Astrocyte of the cerebellum (primary cell): Measurements from ENCODE around the gene GPR18.
"Not testable (repeated sequence)": the region's sequence is repeated elsewhere in the genome, so short reads cannot be mapped to it uniquely, and the experiment has no call there.

Experiments used
- DNase-seq: peaks from one replicate; pipeline ENCODE4 v3.0.0-alpha.2; 2011; ENCODE audit warnings: low read depth
- H3K4me3 ChIP-seq: 2 replicates; pipeline ENCODE4 v1.5.1; 2011; ENCODE audit warnings: mild to moderate bottlenecking, low read depth, low read length, moderate library complexity
- in situ Hi-C: cut with HindIII; loops from 2 replicates; pipeline ENCODE4 v1.10.0; 2017; ENCODE audit warnings: low sequenced_read_pairs
- TF ChIP-seq, protein P1 (sequence below): IDR thresholded peaks from 2 replicates; pipeline ENCODE4 v1.5.1; 2012; ENCODE audit warnings: low read length, low read depth, moderate library complexity, mild to moderate bottlenecking; ENCODE audit errors: missing control alignments

The GPR18 gene

DNA sequence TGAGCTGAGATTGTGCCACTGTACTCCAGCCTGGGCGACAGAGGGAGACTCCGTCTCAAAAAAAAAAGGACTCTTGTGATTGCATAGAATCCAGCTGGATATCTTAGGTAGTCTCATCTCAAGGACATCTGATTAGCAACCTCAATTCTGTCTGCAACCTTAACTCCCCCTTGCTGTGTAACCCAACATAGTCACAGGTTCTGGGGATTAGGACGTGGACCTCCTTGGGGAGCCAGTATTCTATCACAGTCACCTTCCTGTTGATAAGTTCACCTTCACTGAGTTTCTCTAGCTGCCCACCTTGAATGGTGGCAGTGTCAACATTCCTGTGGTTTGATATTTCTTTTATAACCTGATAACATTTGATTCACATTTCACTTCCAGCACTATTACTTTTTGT is 27.2 kb downstream of the GPR18 start:
- TF ChIP-seq, protein P1, sequence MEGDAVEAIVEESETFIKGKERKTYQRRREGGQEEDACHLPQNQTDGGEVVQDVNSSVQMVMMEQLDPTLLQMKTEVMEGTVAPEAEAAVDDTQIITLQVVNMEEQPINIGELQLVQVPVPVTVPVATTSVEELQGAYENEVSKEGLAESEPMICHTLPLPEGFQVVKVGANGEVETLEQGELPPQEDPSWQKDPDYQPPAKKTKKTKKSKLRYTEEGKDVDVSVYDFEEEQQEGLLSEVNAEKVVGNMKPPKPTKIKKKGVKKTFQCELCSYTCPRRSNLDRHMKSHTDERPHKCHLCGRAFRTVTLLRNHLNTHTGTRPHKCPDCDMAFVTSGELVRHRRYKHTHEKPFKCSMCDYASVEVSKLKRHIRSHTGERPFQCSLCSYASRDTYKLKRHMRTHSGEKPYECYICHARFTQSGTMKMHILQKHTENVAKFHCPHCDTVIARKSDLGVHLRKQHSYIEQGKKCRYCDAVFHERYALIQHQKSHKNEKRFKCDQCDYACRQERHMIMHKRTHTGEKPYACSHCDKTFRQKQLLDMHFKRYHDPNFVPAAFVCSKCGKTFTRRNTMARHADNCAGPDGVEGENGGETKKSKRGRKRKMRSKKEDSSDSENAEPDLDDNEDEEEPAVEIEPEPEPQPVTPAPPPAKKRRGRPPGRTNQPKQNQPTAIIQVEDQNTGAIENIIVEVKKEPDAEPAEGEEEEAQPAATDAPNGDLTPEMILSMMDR = no peak
- no peak for DNase-seq
- H3K4me3 ChIP-seq = no peak overlapping the region
- in situ Hi-C loops = no loop called here

DNA sequence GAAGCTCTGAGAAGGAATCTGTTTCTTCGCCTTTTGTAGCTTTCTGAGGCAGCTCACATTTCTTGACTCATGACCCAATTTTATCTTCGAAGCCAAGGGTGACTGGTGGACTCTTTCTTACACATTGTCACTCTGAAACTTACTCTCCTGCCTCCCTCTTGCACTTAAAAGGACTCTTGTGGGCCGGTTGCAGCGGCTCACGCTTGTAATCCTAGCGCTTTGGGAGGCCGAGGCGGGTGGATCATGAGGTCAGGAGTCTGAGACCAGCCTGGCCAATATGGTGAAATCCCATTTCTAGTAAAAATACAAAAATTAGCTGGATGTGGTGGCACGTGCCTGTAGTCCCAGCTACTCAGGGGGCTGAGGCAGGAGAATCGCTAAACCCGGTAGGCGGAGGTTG is 27.6 kb downstream of the GPR18 start:
- DNase-seq, H3K4me3 ChIP-seq, in situ Hi-C loops: not testable (repeated sequence)

GRCh38 chr13:99228737-99229691 is 29.2 kb downstream of the GPR18 start:
- in situ Hi-C loops = no loop called here
- peak; percentile 73 for DNase-seq
- H3K4me3 ChIP-seq = no peak overlapping the region
- TF ChIP-seq, protein P1 = no peak

DNA sequence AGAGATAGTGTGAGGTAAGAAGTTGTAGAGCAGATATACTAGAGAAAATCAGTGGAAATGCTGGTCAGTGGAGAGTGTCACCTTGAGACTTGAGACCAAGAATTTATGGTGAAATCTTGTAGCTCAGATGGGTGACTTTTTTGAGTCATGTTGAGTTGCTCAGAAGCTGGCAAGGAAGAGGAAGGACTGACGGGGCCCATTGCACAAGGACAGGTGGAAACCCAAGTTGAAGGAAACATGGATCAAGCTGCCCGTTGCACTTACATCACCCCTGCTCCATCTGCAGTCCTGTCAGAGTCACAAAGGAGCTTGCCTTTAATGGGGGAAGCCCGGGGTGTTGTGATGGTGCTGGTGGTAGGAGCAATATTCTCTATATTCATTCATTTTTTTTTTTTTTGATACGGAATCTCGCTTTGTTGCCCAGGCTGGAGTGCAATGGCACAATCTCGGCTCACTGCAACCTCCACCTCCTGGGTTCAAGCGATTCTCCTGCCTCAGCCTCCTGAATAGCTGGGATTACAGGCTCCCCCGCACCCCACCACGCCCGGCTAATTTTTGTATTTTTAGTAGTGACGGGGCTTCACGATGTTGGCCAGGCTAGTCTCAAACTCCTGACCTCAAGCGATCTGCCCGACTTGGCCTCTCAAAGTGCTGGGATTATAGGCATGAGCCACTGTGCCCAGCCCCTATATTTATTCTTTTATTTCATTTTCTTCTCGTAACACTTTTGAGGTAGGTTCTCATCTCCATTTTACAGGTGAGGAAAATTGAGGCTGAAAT is 30.1 kb downstream of the GPR18 start:
- H3K4me3 ChIP-seq = no peak overlapping the region
- in situ Hi-C loops = no loop called here
- DNase-seq = no peak
- TF ChIP-seq, protein P1 = no peak

DNA sequence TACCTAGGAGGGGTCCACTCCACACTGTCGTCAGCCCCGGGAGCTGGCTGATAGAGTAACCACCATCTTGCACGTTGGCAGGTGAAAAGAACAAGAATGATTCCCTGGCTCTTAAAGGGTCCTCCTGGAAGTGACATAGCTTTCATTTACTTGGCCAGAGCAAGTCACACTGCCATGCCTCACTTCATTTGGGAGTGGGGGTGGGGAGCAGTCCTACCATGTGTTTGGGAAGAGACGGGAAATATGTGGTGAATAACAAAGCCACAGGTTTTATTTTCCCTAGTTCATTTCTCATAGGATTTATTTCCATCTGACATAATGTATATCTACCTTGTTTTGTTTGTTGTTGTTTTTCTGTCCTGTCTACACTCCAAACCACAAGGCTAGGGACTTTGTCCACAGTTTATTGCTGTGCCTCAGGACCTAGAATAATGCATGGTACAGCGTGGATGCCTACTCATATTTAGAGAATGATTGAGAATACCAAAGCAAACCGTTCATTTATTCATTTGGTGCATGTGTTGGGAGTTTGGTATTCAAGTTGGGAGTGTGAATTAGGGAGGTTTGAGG is 30.8 kb downstream of the GPR18 start:
- TF ChIP-seq, protein P1 = no peak
- DNase-seq = no peak
- no peak overlapping the region for H3K4me3 ChIP-seq
- in situ Hi-C loops = no loop called here

DNA sequence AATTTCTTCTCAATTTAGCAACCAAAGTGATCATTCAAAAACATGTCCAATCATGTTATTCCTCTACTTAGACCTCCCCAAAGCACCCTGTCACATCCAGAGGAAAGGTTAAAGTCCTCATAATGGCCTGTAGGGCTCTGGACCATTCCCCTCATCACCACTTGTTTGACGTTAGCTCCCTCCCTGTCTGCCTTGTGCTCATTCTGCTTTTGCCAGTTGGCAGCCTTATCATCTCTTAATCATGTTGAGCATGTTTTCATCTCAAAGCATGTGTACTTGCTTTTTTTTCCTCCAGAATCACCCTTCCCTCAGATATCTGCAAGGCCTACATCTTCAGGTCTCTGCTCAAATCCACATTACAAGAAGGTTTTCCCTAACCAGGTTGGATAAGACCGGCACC is 31.7 kb downstream of the GPR18 start:
- H3K4me3 ChIP-seq = no peak overlapping the region
- no peak for DNase-seq
- TF ChIP-seq, protein P1 = no peak
- in situ Hi-C loops = no loop called here
